OCI-M2 (cell line): ENCODE results near the gene CASP9.
"Not testable (repeated sequence)": the region's sequence is repeated elsewhere in the genome, so short reads cannot be mapped to it uniquely, and the experiment has no call there.

ENCODE experiments used
- DNase-seq: peaks from one replicate; lab custom pipeline; 2025; ENCODE audit not compliant: unreplicated experiment; lab: John Stamatoyannopoulos, UW

Gene CASP9

DNA sequence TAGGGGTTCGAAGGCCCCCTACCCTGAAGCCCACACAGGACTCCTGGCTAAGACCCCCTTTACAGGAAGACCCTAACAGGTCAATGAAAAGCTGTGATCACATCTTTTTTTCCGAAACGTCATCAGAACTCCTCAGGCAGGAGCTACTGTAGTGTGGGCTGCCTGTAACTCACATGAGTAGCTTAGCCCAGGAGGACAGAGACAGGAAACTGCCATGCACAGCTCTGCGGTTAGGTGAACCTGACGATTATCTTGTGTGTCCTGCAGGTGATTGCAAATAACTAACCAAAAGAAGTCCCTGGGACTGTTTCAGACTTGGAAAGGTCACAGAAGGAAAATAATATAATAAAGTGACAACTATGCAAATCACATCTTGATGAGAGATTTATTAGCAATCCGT is 52.3 kb downstream of the CASP9 start:
- DNase-seq, result not testable (repeated sequence)

DNA sequence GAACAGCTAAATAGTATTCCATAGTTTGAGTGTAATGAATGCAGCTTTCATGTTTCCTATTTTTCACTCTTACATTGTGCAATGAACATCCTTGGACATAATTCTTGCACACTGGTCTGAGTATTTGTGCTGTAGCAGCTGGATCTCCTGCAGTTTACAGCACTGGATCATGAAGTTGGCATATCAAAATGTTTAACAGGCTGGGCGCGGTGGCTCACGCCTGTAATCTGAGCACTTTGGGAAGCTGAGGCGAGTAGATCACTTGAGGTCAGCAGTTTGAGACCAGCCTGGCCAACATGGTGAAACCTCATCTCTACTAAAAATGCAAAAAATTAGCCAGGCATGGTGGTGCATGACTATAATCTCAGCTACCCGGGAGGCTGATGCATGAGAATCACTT is 52.9 kb downstream of the CASP9 start:
- DNase-seq, result not testable (repeated sequence)

DNA sequence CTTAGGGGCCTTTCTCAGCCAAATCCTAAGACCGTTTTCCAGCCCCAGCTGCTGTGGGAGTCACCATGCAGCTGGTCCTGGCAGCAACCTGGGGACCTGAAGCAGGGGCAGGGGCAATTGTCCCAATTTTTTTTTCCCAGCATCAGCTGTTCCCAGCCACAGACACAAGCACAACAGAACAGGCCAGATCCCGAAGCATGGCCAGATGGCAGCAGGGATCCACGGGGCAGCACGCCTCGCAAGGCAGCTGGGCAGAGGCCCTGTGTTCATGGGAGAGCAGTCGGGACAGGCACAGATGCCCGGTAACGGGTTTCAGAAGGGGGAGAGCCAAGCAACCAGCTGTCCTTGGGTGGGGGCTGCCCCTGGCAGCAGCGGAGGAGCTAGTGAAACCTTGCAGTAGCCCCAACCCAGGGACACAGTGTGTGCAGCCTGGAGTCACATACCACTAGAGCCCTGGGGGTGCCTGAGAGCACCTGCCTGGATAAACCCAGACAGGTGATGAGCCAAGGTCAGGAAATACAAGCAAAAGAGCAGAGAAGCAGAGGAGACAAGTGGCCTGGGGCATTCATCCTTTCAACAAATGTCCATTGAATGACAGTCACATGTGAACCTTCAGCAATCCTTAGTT is 54.1 kb downstream of the CASP9 start:
- not testable (repeated sequence) for DNase-seq

DNA sequence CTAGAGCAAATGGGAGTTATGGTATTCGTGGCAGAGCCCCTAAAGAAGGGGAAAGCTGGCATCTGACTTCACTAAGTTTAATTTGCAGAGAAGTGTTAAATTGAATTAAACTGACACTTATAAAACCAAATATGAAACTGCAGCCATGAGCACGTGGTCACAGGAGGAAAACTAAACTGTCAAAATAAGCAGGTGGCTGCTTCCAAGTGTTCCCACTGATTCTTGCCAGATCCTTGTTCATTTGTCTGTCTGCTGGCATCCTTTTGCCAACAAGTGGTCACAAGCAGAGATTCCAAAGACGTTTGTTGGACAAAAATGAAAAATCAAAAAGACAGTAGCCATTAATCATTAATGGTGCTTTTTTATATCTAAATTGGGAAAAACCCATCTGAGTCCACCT is 54.7 kb downstream of the CASP9 start:
- DNase-seq, result no peak

DNA sequence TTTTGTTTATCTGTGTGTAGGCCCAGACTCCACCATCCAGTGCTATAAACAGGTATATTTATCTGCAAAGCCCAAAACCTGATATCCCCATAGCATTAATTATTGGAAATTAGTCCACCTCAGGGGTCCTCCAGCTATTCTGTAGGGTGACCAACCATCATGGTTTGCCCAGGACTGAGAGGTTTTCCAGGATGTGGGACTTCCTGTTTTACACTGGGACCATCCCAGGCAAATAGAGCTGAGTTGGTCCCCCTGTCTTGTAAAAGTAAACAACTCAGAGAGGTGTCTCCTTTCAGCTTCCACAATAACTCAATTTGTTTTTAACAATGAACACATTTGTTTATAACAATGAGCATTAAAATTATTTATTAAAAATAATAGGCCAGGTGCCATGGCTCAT is 55.9 kb downstream of the CASP9 start:
- no peak for DNase-seq

DNA sequence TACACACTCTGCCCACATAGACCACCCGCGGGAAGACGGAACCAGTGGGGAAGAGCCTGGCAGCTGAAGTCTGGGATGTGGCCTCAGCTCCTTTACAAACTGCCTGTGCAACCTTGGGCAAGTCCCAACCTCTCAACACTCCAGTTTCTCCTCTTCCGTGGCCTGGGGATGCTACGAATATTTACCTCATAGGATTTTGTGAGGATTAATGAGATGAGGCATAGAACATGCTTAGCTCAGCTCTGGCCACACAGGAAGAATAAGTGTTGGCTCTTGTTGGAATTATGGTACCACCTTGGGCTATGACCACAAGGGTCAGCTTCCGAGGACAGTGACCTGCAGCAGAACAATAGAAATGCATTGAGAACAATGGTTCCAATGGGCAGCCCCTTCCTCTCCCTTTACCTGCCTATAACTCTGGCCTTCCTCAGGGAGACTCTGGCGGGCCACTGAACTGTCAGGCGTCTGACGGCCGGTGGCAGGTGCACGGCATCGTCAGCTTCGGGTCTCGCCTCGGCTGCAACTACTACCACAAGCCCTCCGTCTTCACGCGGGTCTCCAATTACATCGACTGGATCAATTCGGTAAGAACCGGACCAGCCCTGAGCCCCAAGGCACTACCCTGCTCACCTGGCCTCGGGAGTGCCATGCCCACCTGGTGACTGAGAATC is 56.9 kb downstream of the CASP9 start:
- not testable (repeated sequence) for DNase-seq

DNA sequence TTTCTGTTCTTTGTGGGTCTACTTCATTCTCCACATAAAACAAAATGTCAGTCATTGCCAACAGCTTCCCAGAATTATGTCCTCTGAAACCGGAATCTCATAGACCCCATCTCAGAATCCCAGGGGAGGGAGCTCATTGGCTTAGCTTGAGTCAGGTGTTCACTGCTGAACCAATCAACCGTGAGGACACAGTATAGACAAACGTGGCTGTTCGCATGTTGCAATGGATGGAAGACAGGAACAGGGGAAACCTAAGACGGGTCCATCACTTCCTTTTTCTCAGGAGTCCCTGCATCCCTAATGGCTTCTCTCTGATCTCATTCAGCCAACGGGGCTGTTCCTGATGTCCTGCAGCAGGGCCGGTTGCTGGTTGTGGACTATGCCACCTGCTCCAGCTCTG is 58.3 kb downstream of the CASP9 start:
- DNase-seq, result no peak

DNA sequence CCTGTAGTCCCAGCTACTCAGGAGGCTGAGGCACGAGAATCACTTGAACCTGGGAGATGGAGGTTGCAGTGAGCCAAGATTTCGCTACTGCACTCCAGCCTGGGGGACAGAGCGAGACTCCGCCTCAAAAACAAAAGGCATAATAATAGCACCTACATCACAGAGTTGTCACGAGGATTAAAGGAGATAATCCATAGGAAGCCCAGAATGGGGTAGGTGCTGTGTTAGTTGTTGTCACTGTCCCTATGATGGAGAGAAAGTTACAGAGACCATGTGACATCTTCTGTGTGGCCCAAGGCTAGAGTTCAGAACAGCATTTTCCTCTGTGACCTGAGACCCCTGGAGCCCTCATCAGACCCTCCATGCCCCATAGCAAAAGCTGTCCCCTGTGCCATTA is 60.1 kb downstream of the CASP9 start:
- DNase-seq, result not testable (repeated sequence)

DNA sequence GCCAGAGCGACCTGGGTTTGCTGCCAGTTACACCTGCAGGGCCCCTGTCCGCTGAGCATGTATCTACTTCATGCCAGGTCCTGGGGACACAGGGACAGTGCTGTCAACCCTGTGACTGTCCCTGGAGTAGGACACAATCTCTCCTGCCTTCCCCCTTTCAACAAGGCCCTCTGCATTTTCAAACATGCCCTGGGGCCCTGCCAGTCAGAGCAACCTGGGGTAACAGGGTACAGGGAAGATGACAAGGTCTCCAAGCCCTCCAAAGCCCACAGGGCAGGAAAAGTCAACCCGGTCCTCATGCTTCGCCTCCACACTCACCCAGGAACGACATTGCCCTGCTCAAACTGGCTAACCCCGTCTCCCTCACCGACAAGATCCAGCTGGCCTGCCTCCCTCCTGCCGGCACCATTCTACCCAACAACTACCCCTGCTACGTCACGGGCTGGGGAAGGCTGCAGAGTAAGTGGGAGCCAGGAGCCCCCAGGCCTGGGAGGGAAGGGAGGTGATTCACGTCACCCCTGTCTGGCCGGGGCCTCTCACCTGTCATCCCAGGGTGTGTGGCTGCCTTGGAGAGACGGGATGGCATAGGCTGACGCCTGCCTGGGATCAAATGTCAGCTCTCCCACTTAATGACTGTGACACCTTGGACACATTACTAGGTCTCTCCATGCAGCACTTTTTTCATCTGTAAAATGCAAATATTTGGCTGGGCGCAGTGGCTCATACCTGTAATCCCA is 60.8 kb downstream of the CASP9 start:
- DNase-seq, result not testable (repeated sequence)

DNA sequence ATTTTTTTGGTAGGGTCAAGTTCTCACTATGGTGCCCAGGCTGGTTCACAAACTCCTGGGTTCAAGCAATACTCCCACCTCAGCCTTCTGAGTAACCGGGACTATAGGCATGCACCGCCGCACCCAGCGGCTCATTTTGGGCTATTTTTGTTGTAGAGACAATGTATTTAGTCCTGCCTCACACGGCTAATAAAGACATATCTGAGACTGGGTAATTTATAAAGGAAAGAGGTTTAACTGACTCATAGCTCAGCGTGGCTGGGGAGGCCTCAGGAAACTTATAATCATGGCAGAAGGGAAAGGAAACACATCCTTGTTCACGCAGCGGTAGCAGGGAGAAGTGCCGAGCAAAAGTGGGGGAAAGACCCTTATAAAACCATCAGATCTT is 63.3 kb downstream of the CASP9 start:
- DNase-seq, result no peak

DNA sequence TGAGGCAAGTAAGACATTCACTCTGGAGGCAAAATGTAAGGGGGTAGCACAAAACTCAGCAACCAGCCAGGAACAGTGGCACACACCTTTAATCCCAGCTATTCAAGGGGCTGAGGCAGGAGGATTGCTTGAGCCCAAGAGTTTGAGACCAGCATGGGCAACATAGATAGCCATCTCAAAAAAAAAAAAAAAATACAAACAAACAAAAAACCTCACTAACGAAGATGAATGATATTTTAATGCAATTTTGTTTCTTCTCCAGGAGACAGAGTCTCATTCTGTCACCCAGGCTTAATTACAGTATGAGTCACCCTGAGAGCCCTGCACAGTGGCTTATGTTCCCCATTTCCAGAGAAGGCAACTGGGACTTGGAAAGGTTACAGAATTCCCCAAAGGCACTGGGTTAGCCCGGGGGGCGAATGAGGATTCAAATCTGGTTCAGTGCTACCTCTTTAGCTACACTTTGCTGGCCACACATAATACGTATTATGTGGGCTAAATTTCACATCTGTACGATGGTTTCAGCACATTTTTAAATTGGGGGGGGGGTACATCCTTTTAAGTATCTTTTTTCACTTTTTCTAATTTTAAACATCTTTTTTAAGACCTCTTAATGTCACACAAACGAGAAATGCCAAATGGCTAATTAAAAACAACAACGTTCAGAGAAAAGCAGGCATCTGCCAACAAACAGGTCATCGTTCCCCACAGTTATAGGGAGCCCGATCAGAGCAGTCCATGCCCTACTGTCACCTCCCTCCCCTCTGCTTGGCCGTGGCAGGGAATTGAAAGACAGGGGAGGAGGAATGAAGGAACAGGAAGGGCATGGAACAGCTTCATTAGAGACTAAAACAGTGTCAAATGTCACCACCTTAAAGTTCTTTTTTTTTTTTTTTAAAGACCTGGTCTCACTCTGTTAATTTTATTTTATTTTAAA is 64.0 kb downstream of the CASP9 start:
- no peak for DNase-seq

DNA sequence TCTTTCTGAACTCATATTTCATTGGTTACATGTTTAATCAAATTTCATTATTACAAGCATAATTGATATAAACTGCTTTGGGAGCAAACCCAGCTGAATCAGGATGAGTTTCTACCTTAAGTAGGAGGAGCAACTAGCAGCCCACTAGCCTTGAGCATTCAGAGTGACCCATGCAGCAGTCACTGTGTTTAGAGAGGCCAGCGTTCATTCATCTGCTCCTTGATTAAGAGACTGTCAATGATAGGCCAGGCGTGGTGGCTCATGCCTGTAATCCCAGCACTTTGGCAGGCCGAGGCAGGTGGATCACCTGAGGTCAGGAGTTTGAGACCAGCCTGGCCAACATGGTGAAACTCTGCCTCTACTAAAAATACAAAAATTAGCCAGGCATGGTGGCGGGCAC is 65.6 kb downstream of the CASP9 start:
- DNase-seq, result not testable (repeated sequence)

DNA sequence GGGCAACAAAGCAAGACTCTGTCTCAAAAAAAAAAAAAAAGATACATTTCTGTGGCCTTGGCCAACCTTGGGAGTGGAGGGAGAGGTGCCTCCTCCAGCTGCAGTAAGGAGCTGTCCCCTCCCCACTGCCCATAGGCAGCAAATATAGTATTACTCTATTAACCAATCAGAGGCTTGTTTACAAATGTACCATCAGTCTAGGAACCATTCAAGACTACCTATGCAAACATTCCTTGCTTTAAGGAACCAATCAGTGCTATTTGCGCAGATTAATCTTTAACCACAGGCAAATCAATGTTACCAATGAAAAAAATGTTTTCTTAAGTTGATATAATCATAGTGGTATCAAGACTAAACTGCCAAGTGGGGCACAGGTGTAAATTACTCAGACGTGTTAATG is 66.4 kb downstream of the CASP9 start:
- no peak for DNase-seq

DNA sequence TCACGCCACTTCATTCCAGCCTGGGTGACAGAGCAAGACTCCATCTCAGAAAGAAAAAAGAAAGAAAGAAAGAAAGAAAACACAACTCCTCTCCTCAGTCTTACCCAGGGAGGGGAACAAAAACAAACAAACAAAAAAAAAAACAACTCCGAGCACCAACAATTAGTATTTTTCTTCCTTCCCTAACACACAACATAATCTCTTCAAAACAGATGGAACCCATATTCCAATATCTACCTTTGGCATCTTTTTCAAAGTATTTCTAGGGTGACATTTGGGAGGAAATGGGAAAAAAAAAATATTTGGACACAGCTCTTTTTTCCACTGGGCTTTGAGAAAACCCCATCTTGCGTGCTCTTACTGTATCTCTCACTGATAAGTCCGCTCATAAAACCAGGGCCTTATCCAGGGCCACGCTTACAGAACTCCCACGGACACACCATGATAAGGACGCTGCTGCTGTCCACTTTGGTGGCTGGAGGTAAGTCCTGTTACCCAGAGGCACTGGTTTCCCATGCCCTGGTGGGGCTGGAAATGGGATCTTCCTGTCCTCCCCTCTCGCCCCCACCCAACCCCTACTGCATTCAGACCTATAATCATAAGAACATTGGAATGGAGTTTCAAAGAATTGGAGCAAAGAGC is 67.6 kb downstream of the CASP9 start, which contains the start of gene CELA2A:
CELA2A (plus strand) TSS at position 420 of the 642 bp plus-strand sequence; CDS start at position 442, 22 bp downstream.
- no peak for DNase-seq

DNA sequence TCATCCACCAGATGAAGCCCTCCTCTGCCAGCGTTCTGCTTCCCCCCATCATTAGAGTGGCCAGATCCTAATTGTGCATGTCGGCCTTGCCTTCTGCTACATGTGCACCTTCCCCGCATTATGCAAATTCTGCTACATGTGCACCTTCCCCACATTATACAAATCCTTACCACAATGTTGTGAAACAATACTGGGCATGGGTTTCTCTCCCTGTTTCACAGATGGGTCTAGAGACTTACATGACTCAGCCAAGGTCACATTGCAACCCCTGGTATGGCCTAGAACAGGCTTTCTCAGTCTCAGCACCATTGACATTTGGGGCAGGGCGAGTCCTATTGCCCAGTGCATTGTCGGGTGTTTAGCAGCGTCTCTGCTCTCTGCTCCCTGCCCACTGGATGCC is 68.5 kb downstream of the CASP9 start:
- DNase-seq, result no peak

DNA sequence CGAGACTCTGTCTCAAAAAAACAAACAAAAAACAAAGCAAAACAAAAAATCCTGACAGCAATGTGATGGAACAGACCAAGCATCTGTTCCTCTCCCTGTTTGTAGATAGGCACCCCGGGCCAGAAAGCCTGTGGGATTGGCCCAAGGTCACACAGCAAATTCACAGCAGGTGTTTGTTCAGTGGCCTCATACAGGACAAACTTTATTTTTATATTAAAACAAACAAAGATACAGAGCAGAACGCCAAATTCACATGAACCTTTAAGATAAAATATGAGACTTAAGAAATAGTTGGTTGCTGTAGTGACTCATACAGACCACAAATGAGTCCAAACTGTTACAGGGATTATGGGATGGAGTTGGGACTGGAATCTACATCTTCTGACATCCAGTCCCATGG is 69.8 kb downstream of the CASP9 start:
- no peak for DNase-seq

DNA sequence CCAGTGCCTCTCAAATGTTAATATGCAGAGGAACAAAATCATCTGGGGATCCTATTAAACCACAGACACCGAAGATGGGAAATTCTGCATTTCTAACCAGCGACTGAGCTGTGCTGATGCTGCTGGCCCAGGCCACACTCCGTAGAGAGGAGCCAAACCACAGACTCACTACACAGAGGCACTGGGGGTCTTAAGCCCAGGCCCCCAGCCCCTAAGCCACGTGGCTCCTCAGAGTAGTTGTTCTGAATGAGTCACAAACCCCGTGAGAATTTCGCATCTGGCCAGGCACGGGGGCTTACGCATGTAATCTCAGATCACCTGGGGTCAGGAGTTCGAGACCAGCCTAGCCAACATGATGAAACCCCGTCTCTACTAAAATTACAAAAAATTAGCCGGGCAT is 70.3 kb downstream of the CASP9 start:
- no peak for DNase-seq

DNA sequence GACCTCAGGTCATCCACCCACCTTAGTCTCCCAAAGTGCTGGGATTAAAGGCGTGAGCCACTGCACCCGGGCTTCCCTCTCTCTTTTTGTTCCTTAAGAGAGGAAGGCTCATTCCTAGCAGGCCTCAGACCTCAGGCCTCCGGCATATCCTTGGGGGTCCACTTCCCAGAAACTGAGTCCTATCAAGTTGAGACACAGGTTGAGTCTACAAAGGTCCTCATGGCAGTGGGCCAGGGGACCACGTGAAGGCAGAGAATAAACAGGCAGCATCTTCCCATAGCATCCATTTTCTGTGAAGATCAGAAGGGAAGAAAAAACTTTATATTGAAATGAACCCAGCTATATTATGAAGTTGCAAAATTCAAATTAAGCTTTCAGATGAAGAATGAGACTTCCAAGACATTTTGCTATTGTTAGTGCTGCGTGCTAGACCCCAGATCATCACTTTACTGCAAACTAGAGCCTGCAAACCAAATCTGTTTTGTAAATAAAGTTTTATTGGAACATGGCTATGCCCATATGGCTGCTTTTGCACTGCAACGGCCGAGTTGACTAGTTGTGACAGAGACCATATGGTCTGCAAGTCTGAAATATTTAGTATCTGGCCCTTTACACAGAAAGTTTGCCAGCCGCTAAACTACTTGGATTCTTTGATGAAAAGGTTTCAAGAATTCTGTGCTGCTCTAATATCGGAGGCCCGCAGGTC is 71.0 kb downstream of the CASP9 start:
- no peak for DNase-seq

DNA sequence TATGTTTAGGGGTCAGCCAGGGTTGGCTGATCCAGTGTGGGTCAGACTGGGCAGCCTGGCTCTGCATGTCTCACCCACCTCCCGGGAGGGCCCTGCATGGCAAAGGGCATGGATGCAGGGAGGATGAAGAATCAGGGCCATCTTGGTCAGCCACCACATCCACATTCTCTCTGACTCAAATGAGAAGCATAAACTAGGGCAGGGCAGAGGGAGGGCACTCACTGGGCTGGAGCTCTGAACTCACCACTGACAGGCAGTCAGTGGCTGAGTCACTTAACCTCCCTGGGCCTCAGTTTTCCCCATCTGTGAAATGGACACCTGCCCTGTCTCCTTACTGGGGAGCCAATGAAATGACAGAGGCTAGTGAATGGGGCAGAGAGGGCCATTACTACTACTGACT is 71.8 kb downstream of the CASP9 start:
- DNase-seq, result no peak
